Frontal cortex (tissue), 4 donors: ENCODE data around the gene EIF2B5. TPM values are rescaled to one million over a fixed set of nuclear protein-coding genes. Genes with fewer than 3 reads are reported as not detected.

Experiments used
- DNase-seq, 2 donors: peaks; one replicate each; pipeline ENCODE4 v3.0.0; 2012; ENCODE audit warnings: low spot score in 2 of 2
- FAIRE-seq: peaks from 2 replicates; lab custom pipeline; 2012; peaks lifted over from hg19 to GRCh38; lab: Jason Lieb, UNC
- small RNA-seq: library from RNA; depleted of rRNA; stranded (forward); fragments of <200 nt; gene quantifications from one replicate; pipeline ENCODE3, GENCODE V24; 2014
- total RNA-seq: library from RNA; depleted of rRNA; stranded (reverse); fragments of >200 nt; gene quantifications from one replicate; pipeline ENCODE4 v1.2.3, GENCODE V29; 2014
- donor health status: control.
- donor health status: control.
- donor health status: control.

The EIF2B5 gene
- total RNA-seq, 1 donor from 2014 or later = 42.8 TPM

DNA sequence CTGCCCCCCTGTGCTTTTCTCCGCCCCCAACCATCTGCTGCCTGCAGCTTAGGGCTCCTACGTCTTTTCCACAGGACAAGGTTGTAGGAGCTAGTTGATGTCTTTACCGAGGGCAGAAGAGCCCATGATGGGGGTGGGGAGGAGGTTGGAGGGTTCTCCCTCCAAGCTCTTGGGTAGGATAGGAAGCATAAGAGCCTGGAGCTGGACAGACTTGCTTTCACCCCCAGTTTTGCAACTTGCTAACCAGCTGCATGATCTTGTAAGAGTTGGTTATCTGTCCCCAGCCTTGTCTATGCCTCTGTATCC is 51.7 kb downstream of the EIF2B5 start:
- FAIRE-seq (no peak), DNase-seq (no peak)

DNA sequence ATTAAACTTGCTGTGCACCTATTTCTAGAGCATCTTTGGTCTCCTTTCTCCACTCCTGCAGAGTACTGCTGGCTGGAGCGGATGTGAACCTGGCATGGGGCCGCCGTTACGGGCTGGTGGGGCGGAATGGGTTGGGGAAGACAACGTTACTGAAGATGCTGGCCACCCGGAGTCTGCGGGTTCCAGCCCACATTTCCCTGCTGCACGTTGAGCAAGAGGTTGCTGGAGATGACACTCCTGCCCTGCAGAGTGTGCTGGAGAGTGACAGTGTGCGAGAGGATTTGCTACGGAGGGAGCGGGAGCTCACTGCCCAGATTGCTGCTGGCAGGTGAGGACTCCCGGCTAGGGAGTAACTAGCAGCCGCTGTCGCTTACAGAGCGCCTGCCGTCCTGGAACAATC is 52.9 kb downstream of the EIF2B5 start:
- DNase-seq (no peak), FAIRE-seq (no peak)

DNA sequence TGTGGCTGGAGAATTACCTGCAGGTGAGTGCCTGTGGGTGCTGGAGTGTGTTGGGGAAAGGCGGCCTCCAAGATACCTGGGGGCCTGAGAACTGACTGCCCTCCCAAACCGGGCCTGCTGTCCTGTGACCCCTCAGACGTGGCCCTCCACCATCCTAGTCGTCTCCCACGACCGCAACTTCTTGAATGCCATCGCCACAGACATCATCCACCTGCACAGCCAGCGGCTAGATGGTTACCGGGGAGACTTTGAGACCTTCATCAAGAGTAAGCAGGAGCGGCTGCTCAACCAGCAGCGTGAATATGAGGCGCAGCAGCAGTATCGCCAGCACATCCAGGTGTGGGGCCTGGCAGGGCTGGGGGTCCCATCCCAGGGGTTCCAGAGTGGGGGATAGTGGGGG is 54.3 kb downstream of the EIF2B5 start:
- DNase-seq (no peak), FAIRE-seq (no peak)

DNA sequence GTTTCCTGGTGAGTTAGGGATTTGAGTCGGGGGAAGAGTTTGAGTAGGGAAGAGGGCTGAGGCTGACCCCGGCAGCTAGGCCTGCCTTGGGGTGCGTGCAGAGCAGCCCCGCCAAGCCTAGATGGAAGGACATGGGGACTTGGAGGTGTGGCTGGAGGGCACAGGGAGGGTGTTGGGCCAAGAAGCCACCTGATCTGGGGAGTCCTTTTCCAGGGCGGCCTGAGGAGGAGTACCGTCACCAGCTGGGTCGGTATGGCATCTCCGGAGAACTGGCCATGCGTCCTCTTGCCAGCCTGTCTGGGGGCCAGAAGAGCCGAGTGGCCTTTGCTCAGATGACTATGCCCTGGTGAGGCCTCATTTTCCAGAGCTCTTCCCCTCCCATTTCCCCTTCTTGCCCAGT is 57.7 kb downstream of the EIF2B5 start:
- FAIRE-seq = no peak

DNA sequence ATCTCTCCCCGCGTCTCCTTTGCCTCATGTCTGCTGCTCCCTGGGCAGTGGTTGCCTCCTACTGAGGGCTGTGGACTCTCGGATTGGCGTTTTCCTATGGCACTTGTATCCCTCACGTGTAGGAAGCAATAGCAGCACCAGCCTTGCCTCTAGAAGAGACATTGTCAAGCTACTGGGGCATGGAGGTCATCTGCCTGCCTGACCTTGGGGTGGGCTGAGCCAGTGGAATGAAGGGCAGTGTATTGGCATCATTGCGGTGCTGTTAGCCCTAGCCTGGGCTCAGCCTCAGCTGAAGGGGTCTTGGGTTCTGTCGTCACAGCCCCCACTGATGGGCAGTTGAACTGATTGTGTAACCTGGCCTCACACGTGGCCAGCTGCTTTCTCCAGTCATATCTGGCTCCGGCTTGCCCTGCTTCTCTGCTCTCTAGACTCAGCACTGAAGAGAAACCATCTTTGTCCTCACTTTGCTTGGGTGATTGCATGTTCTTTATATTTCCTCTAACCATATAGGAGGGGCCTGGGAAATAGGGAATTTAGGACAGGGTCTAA is 58.9 kb downstream of the EIF2B5 start:
- FAIRE-seq = no peak

More for the DNA sequence above, 57.7 kb downstream of the EIF2B5 start:
- DNase-seq = no peak

More for the DNA sequence above, 58.9 kb downstream of the EIF2B5 start:
- no peak for DNase-seq

Small RNAs within 50 kb of the gene (small RNA-seq; reads per million reads assigned to genes)
- gene RF00019 = not detected

Other genes starting within 250 kb of the EIF2B5 start
- gene ABCC5, start 117.5 kb upstream of the EIF2B5 start, total RNA-seq = 37.9 TPM
- not detected for gene HTR3D, start 103.6 kb upstream of the EIF2B5 start, total RNA-seq
- not detected for gene HTR3C, start 82.3 kb upstream of the EIF2B5 start, total RNA-seq
- not detected for gene HTR3E, start 38.3 kb upstream of the EIF2B5 start, total RNA-seq
- 34.6 TPM for gene DVL3, start 20.0 kb downstream of the EIF2B5 start, total RNA-seq
- 344 TPM for gene AP2M1, start 39.5 kb downstream of the EIF2B5 start, total RNA-seq
- gene ABCF3, start 50.8 kb downstream of the EIF2B5 start, total RNA-seq = 47.3 TPM
- 0.41 TPM for gene VWA5B2, start 94.2 kb downstream of the EIF2B5 start, total RNA-seq
- gene ALG3, start 113.6 kb downstream of the EIF2B5 start, total RNA-seq = 11.0 TPM
- 0.82 TPM for gene EEF1AKMT4, start 114.3 kb downstream of the EIF2B5 start, total RNA-seq
- 4.5 TPM for gene CAMK2N2, start 126.2 kb downstream of the EIF2B5 start, total RNA-seq
- 3.7 TPM for gene ECE2, start 140.7 kb downstream of the EIF2B5 start, total RNA-seq
- gene PSMD2, start 163.9 kb downstream of the EIF2B5 start, total RNA-seq = 263 TPM
- gene EIF4G1, start 179.2 kb downstream of the EIF2B5 start, total RNA-seq = 88.0 TPM
- 60.7 TPM for gene FAM131A, start 202.2 kb downstream of the EIF2B5 start, total RNA-seq
- gene CLCN2, start 226.2 kb downstream of the EIF2B5 start, total RNA-seq = 7.3 TPM
- gene POLR2H, start 226.4 kb downstream of the EIF2B5 start, total RNA-seq = 33.8 TPM
- gene THPO, start 242.8 kb downstream of the EIF2B5 start, total RNA-seq = 0.41 TPM
- gene CHRD, start 244.7 kb downstream of the EIF2B5 start, total RNA-seq = 2.0 TPM